NCI-H2107 treated with DMSO at 0.1 percent for 48 hours (cell line): ENCODE data around the gene OR2K2.
"Not testable (repeated sequence)": the region's sequence is repeated elsewhere in the genome, so short reads cannot be mapped to it uniquely, and the experiment has no call there.

ENCODE experiments used
- DNase-seq: peaks from one replicate; lab custom pipeline; 2025; ENCODE audit not compliant: unreplicated experiment; lab: John Stamatoyannopoulos, UW

The OR2K2 gene

DNA sequence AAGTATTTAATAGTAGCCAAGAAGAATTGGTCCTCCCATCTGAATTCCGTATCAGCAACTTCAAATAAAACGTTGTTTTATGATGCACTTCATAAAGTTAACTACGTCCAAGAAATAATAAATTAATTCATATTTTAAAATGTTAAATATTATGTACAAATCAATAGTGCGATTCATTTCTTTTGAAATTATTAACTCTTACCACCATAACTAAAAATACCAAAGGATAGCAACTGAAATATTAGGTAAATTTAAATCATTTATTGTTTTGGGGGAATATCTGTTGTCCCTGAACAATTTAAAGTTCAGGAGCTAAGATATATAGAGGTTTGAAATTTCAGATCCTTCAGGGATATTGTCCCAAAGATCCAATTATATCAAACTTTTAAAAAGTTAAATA lies at the start of gene OR2K2:
Gene OR2K2, minus strand, starts transcription at position 101 of the 400 bp plus-strand sequence. CDS start 1,791 bp downstream, outside the sequence.
- no peak for DNase-seq

DNA sequence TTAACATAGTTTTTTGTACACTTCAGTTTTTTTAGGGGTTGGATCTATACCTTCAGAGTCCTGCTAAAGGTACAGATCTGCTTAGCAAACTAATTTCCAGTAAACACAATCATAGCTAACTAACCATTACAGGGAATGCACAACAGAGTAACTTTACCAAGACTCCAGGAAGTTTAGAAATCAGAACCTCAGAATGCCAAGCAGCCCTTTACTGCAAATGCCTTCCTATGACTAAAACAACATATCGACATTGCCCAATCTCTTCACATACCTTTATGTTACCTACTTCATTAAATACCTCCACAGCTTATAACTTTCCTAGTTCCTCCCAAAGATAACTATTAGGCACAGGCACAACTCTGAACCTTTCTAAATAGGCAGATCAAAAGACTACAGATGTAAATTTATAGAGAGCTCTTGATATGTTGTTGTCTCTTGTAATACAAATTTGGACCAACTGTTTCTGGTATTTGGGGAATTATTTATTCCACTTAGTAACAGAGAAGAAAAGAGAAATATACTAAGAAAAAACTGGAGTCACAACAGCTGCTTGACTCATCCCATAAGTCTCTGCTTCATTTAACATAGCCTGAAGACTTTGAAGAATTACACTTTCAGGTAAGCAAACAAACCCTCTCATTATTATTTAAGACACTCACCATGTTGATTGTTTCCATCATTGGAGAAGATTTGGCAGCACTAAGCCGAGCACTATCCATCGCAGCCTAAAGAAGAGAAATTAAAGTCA lies 46.0 kb upstream of the OR2K2 start:
- DNase-seq, result no peak

GRCh38 chr9:111375062-111375461 lies 45.0 kb upstream of the OR2K2 start:
- no peak for DNase-seq

DNA sequence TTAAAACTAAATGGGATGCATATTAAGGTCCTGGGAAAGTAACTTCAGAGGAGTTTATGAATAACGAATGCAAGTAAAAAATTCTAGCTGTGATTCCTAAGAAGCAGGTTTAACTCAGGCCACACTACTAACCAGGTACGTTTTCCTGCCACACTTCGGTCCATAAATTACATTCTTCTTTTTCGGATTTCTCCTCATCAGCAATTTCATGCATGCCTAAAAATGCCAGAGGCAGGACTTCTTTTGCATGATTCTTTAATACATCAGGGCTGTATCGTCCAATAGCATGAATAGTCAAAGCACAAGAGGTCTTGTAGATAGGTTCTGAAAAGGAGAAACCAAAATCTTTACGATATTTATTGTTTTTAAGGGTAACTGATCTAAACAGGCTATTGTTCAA lies 42.3 kb upstream of the OR2K2 start:
- DNase-seq, result no peak

DNA sequence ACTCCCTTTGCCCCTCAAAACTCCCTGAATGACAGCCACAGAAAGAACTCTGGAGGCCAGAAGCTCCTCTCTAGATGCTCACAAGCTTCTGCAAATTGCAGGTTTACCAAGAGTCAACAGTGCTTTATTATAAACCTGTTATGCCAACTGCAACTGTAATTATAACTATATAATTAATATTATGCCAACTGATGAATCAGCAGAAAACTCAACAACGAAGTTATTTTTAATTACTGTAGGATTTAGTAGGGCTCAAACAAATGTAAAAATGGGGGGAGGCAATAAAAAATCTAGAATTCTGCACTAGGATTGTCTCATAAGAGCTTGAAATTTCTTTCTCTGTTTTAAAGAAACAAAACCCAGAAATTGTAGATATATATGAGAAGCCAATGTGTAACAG lies 37.0 kb upstream of the OR2K2 start:
- DNase-seq, result no peak

DNA sequence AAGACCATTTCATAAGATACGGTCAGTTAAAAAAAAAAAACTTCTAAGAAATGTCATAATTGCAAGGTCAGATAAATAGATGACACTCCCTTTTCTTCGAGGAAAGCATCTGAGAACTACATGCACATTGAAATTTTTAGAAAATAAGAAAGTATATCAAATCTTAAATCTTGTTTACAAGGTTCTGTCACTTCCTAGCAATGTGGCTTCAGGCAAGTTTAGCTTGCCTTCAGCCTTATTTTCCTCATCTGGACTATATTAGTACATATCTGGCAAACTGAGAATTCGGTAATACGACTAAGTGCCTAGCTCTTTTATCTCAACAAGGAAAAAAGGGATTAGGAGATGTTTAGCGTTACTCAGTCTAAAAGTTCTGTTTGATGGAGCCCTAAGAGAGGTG lies 32.5 kb upstream of the OR2K2 start:
- DNase-seq, result no peak

GRCh38 chr9:111360881-111361280 lies 30.9 kb upstream of the OR2K2 start:
- no peak for DNase-seq

GRCh38 chr9:111356481-111357244 lies 26.6 kb upstream of the OR2K2 start:
- DNase-seq, result no peak

DNA sequence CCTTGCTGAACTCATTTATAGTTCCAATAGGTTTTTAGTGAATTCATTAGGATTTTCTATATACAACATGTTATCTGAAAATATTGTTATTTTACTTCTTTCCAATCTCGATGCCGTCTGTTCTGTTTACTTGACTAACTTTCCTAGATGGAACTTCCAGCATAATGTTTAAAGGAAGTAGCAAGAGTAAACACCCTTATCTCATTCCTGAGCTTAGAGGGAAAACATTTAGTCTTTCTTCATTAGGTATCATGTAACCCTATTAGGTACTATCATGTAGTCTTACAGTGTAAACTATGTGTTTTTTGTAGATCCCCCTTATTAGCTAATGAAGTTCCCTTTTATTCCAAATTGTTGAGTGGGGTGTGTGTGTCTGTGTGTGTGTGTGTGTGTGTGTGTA lies 22.5 kb upstream of the OR2K2 start:
- no peak for DNase-seq

DNA sequence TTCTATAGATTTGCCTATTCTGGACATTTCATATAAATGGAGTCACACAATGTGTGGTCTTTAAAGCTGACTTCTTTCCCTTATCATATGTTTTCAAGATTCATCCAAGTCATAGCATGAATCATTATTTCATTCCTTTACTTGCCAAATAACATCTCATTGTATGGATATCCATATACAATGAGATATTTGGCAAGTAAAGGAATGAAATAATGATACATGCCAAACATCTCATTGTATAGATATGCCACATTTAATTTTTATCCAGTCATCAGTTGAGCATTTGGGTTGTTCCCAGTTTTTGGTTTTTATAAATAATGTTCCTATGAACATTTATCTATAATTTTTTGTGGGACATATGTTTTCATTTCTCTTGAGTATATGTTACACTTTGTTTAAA lies 20.5 kb upstream of the OR2K2 start:
- no peak for DNase-seq

DNA sequence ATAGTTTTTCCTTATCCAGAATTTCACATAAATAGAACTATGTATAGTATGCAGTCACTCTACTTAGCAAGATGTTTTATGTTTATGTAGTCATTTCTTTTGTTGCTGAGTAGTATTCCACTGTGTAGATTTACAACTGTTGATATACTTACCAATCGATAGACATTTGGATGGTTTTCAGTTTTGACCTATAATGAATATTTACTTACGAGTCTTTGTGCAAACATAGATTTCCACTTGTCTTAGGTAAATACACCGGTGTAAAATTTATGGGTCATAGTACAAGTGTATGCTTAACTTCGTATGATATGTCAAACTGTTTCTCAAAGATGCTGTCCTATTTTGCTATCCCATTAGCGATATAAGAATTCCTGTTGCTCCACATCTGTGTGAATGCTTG lies 19.7 kb upstream of the OR2K2 start:
- no peak for DNase-seq

- DNase-seq, result no peak
These were observed 18.8 kb upstream of the OR2K2 start for GRCh38 chr9:111348821-111349271.

- not testable (repeated sequence) for DNase-seq
These were observed 4.4 kb upstream of the OR2K2 start for GRCh38 chr9:111334318-111334863.

GRCh38 chr9:111320631-111321030 lies 9.4 kb downstream of the OR2K2 start:
- no peak for DNase-seq

DNA sequence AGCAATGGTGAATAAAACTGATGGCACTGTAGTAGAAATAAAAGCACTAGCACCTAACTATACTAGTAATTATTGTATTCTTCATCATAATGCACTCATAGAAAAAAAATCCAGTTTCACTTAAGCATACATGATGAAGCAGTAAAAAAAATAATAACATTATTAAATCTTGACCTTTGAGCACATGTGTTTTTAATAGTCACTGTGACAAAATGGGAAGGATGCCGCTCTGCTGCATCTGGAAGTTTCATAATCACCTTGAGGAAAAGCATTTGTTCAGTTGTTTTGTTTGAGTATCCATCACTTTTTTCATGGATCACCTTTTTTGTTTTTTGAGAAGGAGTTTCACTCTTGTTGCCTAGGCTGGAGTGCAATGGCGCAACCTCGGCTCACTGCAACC lies 13.2 kb downstream of the OR2K2 start:
- DNase-seq, result no peak

- no peak for DNase-seq
These were observed 24.1 kb downstream of the OR2K2 start for GRCh38 chr9:111305914-111306313.

DNA sequence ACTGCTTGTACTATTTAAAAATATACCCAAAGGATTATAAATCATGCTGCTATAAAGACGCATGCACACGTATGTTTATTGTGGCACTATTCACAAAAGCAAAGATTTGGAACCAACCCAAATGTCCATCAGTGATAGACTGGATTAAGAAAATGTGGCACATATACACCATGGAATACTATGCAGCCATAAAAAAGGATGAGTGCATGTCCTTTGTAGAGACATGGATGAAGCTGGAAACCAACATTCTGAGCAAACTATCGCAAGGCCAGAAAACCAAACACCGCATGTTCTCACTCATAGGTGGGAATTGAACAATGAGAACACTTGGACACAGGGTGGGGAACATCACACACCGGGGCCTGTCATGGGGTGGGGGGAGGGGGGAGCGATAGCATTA lies 26.0 kb downstream of the OR2K2 start:
- not testable (repeated sequence) for DNase-seq

DNA sequence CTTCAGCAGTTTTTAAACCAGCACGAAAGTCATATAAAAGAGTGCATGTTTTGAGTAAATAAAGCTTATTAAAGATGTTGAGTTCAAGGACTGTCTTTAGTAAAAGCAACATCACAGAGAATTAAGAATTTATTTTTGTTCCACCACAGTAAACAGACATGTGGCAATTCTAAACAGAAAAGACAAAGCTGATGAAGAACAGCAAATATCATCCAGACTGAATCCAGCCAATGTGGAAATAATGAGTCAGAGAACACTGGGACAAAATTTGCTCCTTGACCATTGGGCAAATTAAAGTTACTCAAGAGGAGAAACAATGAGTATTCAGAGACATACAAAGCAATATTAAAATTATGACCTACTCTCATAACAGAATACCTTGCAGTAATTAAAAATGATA lies 28.8 kb downstream of the OR2K2 start:
- no peak for DNase-seq

- DNase-seq, result no peak
These were observed 29.8 kb downstream of the OR2K2 start for GRCh38 chr9:111300140-111300735.

GRCh38 chr9:111299599-111299966 lies 30.4 kb downstream of the OR2K2 start:
- DNase-seq, result not testable (repeated sequence)

DNA sequence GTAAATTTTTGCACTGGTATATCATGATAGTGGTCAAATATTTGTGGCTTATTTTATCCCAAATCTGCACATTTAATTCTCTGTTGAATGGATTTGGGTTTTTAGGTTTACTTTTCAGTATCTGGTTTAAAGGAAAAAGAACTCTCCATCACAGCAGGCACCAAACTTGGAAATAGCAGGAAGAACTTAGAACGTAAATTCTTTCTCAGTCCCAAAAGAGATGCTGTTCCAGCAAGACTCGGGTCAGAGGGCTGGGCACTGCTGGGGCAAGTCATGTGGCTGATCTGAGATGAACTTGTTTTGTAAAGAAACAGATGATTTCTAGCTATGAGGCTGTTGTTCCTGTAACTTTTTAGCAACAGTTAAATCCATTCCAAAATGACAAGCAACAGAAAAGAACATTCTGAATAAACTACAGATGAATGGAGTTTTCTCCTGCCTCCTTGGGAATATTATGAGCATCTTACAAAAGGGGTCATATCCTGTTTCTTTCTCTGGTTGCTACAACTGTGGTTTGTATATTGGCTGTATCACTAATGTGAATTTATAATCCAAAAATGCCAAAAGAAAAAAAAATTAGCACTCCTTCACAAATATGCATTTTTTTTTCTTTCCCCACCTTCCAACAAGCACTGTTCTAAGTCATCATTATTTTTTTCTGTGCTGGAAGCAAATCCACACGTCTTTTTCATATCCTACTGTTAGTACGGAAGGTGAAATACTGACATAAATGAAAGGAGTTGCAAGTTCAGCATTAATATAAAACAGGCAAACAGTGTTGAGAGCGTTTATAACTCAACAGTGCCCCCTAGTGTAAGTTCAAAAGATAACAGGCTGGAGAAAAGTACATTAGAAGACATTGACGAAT lies 31.1 kb downstream of the OR2K2 start:
- peak; percentile 44 for DNase-seq
